Hematopoietic multipotent progenitor cell treated with erythropoietin and hydrocortisone succinate and interleukin-3 and kit ligand, for 8 days (in vitro differentiated cells): ENCODE measurements around the gene PLCB1.
"Not testable (repeated sequence)": the region's sequence is repeated elsewhere in the genome, so short reads cannot be mapped to it uniquely, and the experiment has no call there.

ENCODE experiments used
- DNase-seq: peaks from one replicate; pipeline ENCODE4 v3.0.0-alpha.2; 2015

PLCB1 gene

DNA sequence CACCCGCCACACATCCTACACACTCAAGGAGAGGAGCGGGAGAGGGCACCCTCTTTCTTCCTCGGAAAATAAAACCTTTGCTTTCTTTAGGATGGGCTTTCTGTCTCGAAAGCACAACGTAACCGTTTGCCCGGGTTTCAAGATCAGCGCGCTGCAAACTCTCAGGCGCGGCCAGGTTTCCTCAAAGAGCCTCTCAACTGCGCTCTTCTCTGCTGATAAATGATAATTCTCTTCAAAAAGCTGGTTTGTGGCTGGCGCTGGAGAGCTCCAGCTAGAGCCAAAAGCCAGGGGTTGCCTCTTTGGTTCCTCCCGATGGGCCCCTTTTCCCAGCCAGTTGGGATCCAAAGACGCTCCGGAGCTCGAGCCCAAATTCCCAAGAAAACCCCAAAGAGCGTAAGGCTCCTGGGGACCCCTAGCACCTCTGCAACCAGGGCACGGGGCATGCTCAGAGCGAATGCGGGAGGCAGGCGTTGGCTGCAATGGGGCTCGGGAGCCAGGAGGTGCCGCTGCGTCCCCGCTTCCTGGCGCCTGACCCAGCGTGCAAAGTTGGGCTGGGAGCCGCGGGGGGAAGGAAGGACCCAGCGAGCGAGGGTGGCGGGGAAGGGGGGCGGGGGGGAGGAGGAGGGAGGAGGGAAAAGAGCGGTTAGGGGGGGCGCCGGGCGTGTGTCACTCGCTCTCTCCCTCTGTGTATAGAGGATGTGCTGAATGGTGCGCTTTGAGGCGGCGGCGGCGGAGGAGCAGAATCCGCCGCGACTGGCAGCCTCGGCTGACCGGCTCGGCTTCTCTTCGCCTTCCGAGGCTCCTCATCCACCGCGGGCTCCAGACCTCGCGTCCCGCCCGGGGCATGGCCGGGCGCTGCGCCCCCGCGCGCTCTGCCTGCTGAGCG lies at the start of gene PLCB1:
Gene PLCB1, plus strand, starts transcription at position 669 of the 886 bp plus-strand sequence. CDS start 386 bp downstream, outside the sequence.
- DNase-seq: peak; percentile 60

DNA sequence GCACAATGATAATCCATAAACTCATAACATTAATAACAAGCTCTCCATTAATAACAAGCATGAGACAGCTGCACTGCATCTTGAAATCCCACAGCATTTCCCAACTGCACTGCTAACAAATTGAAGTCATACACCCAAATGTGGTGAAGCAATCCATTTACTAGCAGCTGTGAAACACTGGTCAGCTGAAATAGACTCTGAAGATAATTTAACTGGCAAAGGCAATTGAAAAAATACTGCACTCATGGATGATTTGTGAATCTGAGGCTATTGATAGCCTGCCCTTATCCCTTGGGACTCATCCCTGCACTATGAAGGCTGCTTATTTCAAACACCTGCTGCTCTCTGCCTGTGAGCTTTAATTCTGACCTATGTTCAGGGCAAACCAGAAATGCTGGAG lies 49.1 kb upstream of the PLCB1 start:
- no peak for DNase-seq

DNA sequence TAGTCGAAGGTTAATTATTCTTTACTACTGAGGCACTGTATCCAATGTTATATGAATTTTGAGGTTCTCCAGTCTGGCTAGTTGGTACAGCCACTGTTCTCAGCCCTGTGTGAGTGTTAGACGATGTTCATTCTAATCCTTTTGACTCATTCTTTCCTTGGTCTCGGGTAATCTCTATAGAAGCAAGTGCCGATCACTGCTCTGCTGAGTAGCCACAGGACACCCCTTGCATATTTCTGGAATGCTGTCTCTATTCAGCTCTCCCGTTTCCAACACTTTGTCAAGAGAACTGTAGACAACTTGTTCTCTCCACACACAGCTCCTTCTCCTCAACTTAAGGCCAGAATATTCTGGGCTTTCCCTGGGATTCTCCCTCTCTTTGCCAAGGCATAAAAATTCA lies 42.4 kb upstream of the PLCB1 start:
- no peak for DNase-seq

- DNase-seq: no peak
Observed at GRCh38 chr20:8094415-8094818, 37.6 kb upstream of the PLCB1 start.

DNA sequence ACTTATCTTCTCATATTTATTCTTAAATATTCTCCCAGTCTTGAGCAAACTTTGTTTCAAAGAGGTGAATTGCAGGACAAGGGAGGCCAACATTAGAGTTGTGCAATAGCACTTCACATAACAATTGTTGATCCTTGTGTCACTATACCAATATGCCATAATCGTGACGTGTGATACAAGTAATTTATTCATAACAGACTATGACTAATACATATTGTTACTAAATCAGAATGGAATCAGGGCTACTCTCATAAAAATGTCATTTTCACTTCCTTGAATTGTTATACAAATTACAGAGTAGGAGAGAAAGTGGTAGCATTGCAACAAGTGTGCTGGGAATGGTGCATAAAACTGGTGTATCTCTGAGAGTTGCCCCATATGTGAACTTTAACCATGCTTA lies 37.2 kb upstream of the PLCB1 start:
- no peak for DNase-seq

DNA sequence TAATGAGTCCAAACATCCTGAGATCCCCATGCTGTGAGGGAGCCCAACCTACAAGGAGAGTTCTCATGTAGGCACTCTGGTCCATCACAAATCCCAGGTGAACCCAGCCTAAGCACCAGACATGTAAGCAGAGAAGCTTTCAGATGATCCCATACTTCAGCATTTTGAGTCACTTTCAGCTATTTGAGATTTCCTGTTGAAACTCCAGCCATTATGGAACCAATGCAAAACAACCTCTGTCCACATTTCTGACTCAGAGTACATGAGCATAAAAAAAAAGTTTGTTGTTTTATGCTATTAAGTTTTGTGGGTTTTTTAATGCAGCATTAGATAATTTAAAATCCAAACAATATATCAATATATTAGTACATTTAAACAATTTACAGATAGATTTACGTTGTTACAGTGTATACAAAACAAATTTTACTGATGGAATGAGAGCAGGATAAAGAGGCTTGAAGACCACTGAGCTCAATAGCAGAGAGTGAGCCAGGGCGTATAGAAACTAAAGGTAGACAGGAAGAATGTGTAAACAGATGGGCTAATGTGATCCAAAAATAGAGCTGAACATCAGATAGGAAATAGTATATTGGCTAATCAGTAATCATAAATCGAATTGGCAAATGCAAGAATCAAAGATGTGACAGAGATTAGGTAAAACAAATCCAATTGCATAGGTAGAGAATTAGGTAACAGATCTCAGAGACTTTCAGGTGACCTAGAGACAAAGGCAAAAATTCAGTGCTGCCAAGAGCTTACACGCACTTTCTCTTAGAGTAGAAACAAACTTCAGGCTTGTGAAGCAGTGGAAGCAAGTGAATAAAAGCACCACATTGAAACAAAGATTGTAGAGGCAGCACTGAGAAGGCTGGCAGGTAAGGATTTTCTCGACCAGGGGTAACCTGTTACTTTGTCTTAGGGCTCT lies 36.2 kb upstream of the PLCB1 start:
- DNase-seq: no peak

GRCh38 chr20:8097307-8097706 lies 34.8 kb upstream of the PLCB1 start:
- DNase-seq: no peak

- no peak for DNase-seq
Observed at GRCh38 chr20:8104252-8104651, 27.8 kb upstream of the PLCB1 start.

DNA sequence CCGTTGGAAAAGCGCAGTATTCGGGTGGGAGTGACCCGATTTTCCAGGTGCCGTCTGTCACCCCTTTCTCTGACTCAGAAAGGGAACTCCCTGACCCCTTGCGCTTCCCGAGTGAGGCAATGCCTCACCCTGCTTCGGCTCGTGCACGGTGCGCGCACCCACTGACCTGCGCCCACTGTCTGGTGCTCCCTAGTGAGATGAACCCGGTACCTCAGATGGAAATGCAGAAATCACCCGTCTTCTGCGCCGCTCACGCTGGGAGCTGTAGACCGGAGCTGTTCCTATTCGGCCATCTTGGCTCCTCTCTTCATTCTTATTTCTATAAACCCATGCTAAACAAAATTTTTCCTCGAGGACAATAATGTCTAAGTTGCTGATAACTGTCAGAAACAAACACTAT lies 17.5 kb upstream of the PLCB1 start:
- not testable (repeated sequence) for DNase-seq

- no peak for DNase-seq
Observed at GRCh38 chr20:8115436-8115835, 16.6 kb upstream of the PLCB1 start.

- no peak for DNase-seq
Observed at GRCh38 chr20:8116067-8116811, 15.8 kb upstream of the PLCB1 start.

- no peak for DNase-seq
Observed at GRCh38 chr20:8117636-8118035, 14.4 kb upstream of the PLCB1 start.

GRCh38 chr20:8118039-8118438 lies 14.0 kb upstream of the PLCB1 start:
- no peak for DNase-seq

GRCh38 chr20:8118760-8119159 lies 13.3 kb upstream of the PLCB1 start:
- DNase-seq: no peak

DNA sequence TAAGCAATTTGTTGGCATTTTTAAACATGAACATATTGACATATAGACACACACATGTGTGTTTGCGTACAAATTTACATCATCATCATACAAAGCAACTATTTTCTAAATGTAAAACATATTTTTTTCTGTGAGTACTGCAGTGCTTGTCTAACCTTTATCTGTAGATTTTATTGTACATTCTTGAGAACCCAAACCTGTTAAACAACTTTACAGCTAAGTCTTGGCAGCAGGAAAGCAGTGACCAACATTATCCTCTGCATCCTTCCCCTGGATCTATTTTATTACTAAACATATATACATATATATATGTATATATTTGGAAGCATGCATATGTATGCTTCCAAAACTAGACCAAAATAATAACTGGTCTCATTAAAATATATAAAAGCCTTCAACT lies 10.4 kb upstream of the PLCB1 start:
- no peak for DNase-seq

DNA sequence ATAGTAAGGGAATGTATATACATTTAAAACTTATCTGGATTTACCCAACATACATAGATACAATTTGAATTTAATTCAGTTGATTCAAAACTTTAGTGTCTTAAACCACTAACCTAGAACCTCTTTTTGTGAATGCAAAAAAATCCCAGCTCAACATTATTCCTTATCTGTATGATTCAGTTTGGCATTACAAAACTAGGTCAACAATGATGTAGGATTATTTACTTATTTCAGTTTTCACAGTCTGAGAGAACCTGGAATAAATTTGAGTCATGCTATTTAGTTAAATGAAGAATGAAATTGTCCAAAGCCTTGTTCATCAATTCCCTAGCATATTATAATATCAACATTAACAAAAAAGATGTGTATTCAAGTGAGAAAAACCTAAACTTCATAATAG lies 7.4 kb upstream of the PLCB1 start:
- DNase-seq: no peak

- no peak for DNase-seq
Observed at GRCh38 chr20:8126181-8126580, 5.9 kb upstream of the PLCB1 start.

- DNase-seq: no peak
Observed at GRCh38 chr20:8126841-8127378, 5.2 kb upstream of the PLCB1 start.

DNA sequence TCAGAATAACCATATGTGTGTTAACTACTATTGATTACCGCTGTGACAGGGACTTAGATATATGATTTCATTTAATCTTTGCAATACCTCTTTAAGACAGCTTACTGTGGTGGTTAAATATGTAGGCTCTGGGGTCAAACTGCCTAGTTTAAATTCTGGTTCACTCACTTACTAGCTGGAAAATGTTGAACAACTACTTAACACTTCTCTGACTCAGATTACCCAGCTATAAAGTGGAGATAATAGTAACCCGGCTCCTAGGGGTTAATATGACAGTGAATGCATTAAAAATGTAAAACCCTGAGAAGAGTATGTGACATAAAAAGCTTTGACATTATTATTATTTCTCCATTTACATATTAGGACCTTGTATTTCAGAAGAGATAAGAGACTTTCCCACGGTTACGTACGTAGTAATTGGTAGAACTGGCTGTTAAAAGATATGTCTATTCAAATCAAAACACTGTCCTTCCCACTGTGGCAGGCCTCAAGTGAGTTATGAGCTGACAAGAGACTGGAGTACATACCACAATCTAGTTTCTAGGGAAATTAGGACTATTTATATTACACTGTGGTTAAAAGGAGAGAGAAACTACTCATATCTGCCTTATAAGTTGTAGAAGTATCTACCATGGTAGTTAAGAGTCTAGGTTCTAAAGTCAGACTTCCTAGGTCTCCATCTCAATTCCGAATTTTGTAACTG lies 4.4 kb upstream of the PLCB1 start:
- DNase-seq: no peak

DNA sequence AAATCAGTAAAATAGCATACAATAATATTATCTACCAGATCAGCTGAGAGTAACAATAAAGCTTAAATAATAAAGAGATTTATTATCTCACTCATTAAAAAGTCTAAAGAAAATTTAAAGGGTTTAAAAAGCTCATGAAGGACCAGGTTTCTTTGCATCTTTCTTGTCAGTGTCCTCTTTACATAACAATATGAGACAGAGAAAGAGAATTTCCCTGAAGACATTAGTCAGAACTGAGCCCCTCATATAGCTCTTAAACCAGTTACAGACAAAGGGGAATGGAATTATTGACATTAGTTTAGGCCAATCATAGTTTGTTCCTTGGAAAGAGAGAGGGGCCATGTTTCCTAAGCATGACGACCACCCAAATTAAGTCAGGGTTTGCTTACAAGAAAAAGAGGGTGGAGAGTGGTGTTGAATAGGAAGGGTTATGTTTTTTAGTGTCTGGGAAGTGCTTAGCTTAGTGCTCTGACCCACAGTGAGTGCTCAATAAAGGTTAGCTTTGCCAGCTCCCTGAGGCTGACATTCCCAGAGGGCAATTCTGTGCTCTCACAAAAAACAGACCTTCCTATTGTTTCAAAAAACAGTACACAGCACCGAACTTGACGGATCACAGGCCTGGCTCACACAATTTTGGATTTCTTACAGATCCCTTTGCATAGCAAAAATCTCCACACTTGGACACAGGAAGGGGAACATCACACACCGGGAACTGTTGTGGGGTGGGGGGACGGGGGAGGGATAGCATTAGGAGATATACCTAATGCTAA lies 3.6 kb upstream of the PLCB1 start:
- no peak for DNase-seq
